IPS-15b (cell line): Measurements from ENCODE around the gene JADE2.

Experiments
- H3K27me3 ChIP-seq: one replicate; pipeline ENCODE4 v1.6.1; 2013; ENCODE audit warnings: low read length; ENCODE audit not compliant: control insufficient read depth, insufficient read depth
- H3K36me3 ChIP-seq: one replicate; pipeline ENCODE4 v1.6.1; 2013; ENCODE audit warnings: low read length; ENCODE audit not compliant: control insufficient read depth, insufficient read depth
- H3K4me1 ChIP-seq: one replicate; pipeline ENCODE4 v1.6.1; 2013; ENCODE audit warnings: mild to moderate bottlenecking, low read length; ENCODE audit not compliant: control insufficient read depth, insufficient read depth
- H3K4me3 ChIP-seq: one replicate; pipeline ENCODE4 v1.5.1; 2013; ENCODE audit warnings: low read depth, low read length
- H3K9ac ChIP-seq: one replicate; pipeline ENCODE4 v1.6.1; 2013; ENCODE audit warnings: low read depth, mild to moderate bottlenecking, low read length
- H3K9me3 ChIP-seq: one replicate; pipeline ENCODE4 v1.6.1; 2013; ENCODE audit warnings: mild to moderate bottlenecking, low read length; ENCODE audit not compliant: control insufficient read depth, insufficient read depth

JADE2 gene

GRCh38 chr5:134538296-134538695 lies 12.8 kb downstream of the JADE2 start:
- Histone ChIP-seq H3K36me3 (peaks cover 20% of the 10 kb centered on the region), H3K27me3 (no peaks in the 10 kb centered on the region), H3K9me3 (no peaks in the 10 kb centered on the region), H3K4me3 (no peak overlapping the region), H3K4me1 (peaks cover 23% of the 10 kb centered on the region), H3K9ac (no peak overlapping the region)

DNA sequence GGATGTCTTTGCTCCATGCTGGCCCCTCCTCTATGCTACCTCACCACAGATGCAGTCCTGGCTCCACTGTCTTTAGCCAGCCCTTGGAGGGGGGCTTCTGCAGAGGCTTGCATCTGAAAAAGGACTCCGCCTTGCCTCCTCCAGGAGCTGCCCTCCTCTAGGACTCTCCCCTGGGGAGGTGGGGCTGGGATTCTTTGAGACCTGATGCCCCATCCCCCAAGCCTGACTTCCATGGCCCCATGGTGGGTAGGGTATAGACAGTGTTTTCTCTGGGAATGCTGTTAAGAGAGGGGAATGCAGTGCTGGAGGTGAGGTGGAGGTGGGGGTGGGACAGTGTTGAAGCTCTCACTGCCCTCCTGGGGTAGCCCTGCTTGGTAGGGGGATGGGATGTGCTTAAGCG lies 14.3 kb downstream of the JADE2 start:
- Histone ChIP-seq H3K4me3 (no peak overlapping the region), H3K4me1 (peaks cover 14% of the 10 kb centered on the region), H3K9ac (no peak overlapping the region), H3K9me3 (no peaks in the 10 kb centered on the region), H3K27me3 (no peaks in the 10 kb centered on the region), H3K36me3 (peaks cover 23% of the 10 kb centered on the region)

DNA sequence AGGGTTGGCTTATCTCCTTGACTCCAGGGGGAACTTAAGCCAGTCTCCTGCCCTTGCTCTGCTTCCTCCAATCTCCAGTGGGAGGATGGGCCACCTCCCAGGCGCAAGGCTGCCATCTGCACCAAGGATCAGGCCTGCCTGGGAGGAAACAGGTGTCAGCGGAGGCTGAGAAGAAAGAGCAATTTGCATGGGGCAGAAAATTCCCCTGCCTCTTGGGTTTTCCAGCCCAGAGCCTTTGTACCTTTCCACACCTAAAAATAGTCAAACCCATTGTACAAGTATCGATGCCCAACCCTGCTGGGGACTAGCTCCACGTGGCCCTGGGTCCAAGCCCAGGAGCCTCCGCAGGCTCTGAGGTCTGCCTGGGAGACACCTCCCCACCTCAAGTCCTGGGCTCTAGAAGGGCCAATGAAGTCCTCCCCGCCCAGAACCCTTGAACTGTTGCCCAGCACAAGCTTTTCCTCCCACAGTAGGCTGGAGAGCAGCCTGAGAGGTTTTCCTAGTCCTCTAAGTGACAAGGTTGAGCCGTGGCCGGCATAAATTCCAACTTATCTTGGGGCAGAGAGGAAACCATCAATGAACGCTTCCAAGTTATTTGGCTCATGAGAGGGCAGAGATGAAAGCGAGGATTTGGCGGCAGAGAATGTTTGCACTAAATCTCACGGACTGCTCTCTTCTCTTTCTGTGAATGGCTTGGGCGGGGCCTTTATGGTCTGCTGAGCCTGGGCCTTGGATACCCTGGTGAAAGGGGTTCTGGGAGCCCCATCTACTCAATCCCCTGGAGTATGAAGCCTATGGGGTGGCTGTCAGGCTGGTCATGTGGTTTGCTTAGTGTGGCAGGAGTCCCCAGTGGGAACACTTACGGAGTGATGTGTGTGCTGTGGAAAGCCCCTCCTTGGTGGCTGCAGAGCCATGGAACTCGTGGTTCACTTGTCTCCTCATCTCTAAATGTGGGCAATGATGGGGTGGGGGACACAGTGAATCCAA lies 15.6 kb downstream of the JADE2 start:
- H3K4me3 ChIP-seq: no peak overlapping the region
- no peaks in the 10 kb centered on the region for H3K9me3 ChIP-seq
- peaks cover 14% of the 10 kb centered on the region for H3K4me1 ChIP-seq
- peak overlapping the region; percentile 14 for H3K9ac ChIP-seq
- H3K36me3 ChIP-seq: peaks cover 27% of the 10 kb centered on the region
- no peaks in the 10 kb centered on the region for H3K27me3 ChIP-seq

DNA sequence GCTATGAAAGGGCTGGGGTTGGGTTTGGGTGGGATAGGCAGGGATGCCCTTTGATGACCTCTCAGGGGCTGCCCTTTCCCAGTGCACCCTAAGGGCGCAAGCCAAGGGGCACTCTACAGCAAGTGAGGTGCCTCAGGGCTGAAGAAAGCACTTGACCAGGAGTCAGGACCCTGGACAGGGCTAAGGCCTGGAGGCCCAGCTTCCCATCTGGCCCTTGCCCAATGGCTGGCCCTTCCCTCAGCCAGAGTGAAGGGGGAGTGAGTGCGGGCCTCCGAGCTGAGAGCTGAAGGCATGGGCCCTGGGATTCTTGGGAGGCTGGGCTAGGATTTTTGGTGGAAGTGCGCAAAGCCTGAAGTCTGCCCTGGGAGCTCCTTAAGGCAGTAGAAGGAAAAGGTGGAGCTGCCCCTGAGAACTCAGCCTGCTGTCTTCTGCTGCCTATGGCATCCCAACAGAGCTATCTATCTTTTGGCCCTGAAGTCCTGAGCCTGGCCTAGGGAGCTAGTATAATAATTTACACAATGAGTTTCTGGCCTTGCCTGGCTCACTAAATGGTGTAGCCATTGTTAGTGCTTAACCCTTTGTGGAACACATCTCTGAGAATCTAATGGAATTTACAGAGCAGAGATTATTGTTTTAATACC lies 16.4 kb downstream of the JADE2 start:
- Histone ChIP-seq H3K9me3 (no peaks in the 10 kb centered on the region), H3K27me3 (no peaks in the 10 kb centered on the region), H3K9ac (no peak overlapping the region), H3K36me3 (peaks cover 27% of the 10 kb centered on the region), H3K4me1 (peaks cover 14% of the 10 kb centered on the region), H3K4me3 (no peak overlapping the region)

DNA sequence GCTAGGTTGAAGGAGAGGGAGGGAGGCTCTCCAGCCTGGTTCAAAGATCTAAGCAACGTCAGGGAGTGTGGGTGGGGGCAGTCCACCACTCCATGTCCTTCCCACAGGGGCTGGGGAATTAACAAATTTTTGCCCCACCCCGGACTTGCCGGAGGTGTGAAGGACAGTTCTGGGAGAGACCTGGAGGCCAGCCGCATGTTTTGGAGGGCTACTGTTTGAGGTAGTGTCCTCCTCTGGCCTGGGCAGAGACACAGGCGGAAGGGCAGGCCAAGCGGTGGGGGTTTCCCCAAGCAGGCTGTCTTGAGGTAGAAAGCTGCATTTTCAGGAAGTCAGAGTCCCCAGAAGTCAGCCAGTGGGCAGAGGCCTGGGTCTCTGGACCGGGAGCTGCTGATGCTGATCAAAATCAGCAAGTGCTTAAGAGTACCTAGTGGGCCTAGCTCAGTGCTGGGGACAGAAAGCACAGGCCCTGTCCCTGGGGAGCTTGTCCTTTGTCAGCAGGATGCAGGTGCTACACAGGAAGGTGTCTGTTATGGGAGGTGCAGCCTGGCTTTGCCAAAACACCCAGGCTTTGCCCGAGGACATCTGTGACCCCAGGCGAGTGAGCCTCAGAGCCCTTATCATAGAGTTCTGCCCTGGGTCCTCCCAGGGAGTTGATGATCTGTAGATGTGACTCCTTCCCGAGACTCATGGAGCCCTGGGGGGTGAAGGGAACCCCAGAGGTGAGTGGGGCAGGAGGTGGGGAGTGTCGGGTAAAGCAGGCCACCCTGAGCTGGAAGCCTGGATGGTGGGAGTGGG lies 18.5 kb downstream of the JADE2 start:
- Histone ChIP-seq H3K27me3 (no peaks in the 10 kb centered on the region), H3K4me1 (peaks cover 14% of the 10 kb centered on the region), H3K9me3 (no peaks in the 10 kb centered on the region), H3K36me3 (peaks cover 26% of the 10 kb centered on the region), H3K4me3 (no peak overlapping the region), H3K9ac (peak overlapping the region; percentile 24)

DNA sequence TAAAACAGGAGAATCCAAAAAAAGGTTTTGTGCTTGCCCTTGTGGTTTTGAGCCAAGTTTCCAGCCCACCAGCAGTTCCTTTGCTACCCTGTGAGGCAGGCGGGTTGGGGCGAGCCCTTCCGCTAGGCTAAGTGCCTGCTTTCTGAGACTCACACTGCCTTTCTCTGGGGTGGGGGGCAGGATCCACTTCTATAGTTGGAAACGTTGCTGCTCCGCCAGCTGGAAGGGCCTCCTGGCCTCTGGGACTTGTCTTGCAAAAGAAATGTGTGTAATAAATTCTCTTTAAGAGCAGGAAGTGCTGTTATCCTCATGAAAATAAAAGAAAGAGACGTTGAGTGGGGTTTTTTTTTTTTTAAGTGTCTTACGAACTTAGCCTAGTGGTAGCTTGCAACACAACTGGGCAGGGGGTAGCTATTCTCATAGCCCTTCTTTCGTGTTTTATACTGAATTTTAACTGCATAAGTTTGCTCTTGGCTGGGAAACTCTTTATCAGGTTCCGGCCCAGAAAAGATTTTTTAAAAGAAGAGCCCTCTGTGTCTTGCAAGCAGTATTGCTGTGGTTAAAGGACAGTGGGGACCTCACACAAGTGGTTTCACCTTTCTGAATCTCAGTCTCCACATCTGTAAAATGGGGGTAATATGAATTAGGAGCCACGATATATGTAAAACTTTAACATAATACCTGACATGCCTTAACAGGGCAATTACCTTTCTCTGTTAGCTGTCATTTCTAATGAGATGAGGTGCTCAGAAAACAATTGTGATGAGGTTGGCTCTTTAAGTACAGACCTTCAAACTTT lies 19.8 kb downstream of the JADE2 start:
- Histone ChIP-seq H3K4me1 (peaks cover 11% of the 10 kb centered on the region), H3K36me3 (peaks cover 26% of the 10 kb centered on the region), H3K27me3 (no peaks in the 10 kb centered on the region), H3K9me3 (no peaks in the 10 kb centered on the region), H3K9ac (no peak overlapping the region), H3K4me3 (no peak overlapping the region)

DNA sequence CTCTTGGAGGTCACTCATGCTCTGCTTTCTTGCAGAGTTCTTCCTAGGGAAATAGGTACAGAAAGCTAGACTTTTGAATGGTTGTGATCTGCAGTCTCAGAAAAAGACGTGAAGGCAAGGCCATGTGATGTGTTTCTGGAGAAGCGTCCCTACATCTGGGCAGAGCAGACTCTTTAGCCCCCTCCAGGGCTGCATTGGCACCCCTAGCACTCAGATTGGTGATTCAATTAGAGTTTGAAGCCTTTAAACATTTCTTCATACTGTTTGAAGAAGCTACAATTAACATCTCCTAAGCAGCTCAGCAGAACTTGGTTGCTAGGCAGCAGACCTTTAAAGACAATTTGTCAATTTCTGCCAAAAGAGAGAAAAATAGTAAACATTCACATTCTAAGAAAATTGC lies 21.6 kb downstream of the JADE2 start:
- H3K4me1 ChIP-seq: peaks cover 5% of the 10 kb centered on the region
- H3K9ac ChIP-seq: no peak overlapping the region
- H3K36me3 ChIP-seq: peaks cover 16% of the 10 kb centered on the region
- H3K27me3 ChIP-seq: no peaks in the 10 kb centered on the region
- no peak overlapping the region for H3K4me3 ChIP-seq
- no peaks in the 10 kb centered on the region for H3K9me3 ChIP-seq

- no peak overlapping the region for H3K9ac ChIP-seq
Measured at GRCh38 chr5:134547579-134547978, 22.1 kb downstream of the JADE2 start.

GRCh38 chr5:134547999-134548658 lies 22.7 kb downstream of the JADE2 start:
- no peaks in the 10 kb centered on the region for H3K9me3 ChIP-seq
- no peak overlapping the region for H3K4me3 ChIP-seq
- H3K4me1 ChIP-seq: peaks cover 5% of the 10 kb centered on the region
- H3K36me3 ChIP-seq: peaks cover 18% of the 10 kb centered on the region
- H3K27me3 ChIP-seq: no peaks in the 10 kb centered on the region
- no peak overlapping the region for H3K9ac ChIP-seq

More at GRCh38 chr5:134547579-134547978, 22.1 kb downstream of the JADE2 start:
- Histone ChIP-seq H3K9me3 (no peaks in the 10 kb centered on the region), H3K4me1 (peaks cover 5% of the 10 kb centered on the region), H3K27me3 (no peaks in the 10 kb centered on the region), H3K36me3 (peaks cover 18% of the 10 kb centered on the region), H3K4me3 (no peak overlapping the region)

- Histone ChIP-seq H3K36me3 (peaks cover 24% of the 10 kb centered on the region), H3K4me3 (no peak overlapping the region)
Measured at GRCh38 chr5:134549714-134550113, 24.2 kb downstream of the JADE2 start.

More at GRCh38 chr5:134549714-134550113, 24.2 kb downstream of the JADE2 start:
- Histone ChIP-seq H3K27me3 (no peaks in the 10 kb centered on the region), H3K4me1 (peaks cover 5% of the 10 kb centered on the region), H3K9me3 (no peaks in the 10 kb centered on the region), H3K9ac (no peak overlapping the region)
